Measurements from ENCODE around the gene USP48.
"Not testable (repeated sequence)": the region's sequence is repeated elsewhere in the genome, so short reads cannot be mapped to it uniquely, and the experiment has no call there.

Gene USP48

DNA sequence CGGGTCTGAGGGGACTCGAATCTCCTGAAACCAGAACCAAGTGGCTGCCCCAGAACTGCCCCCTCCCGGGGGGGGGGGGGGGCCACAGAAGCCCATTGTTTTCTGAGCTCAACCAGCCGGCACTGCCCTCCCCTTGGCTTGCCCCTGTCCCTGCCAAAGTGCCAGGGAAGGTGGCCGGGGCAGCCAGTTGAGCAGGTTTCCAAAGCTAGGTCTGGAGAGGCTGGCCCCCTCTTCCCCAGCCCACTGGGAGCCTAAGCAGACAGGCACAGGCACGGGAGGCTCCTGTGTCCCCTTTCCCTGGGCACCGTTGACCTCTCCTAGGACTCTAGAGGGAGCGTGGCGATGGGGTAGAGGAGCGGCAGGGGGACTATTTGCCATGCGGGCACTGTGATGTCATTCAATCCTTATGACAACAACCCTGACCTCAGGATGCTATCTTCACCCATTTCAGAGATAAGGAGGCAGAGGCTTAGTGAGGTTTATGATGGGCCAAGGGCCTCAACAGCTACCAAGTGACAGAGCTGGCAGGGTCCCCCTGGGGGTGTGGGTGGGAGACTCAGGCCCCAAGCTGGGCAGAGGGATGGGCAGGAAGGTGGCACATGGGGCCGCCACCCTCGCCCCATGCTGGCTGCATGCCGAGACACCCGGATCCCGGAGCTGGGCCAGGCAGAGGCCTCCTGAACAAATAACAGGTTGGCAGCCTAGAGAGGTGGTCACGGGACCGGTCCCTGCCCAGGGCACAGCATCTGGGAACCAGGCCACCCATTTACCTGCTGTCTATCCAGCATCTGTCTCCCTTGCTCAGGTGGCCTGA, 148.8 kb downstream of the USP48 start:
- DNase-seq: no peak

DNA sequence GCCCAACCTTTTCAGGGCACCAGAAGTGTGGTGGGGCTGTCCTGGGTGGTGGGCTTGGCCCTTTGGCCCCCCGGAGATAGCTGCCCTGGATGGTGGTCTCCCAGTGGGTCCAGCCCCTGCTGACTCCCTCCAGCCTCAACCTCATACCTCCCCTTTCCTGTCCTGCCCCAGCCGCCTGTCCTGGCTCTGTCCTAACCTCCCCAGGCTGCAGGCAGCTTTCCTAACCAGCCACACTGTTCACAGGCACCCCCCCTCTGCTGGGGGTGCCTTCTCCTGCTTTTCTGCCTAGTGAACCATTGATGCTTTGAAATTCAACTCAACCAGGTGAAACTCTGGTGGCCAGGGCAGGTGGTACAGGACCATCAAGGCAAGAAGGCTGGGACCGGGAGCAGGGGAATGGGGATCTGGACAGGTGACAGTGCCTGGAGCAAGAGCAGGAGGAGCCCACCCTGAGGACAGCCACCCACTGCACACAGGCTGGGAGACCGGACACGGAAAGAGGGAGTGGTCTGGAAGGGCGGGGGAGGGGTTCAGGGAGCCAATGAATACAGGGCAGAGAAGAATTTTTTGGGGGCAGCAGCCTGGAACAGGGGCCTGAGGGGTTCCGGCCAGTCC, 149.7 kb downstream of the USP48 start:
- DNase-seq: no peak

DNA sequence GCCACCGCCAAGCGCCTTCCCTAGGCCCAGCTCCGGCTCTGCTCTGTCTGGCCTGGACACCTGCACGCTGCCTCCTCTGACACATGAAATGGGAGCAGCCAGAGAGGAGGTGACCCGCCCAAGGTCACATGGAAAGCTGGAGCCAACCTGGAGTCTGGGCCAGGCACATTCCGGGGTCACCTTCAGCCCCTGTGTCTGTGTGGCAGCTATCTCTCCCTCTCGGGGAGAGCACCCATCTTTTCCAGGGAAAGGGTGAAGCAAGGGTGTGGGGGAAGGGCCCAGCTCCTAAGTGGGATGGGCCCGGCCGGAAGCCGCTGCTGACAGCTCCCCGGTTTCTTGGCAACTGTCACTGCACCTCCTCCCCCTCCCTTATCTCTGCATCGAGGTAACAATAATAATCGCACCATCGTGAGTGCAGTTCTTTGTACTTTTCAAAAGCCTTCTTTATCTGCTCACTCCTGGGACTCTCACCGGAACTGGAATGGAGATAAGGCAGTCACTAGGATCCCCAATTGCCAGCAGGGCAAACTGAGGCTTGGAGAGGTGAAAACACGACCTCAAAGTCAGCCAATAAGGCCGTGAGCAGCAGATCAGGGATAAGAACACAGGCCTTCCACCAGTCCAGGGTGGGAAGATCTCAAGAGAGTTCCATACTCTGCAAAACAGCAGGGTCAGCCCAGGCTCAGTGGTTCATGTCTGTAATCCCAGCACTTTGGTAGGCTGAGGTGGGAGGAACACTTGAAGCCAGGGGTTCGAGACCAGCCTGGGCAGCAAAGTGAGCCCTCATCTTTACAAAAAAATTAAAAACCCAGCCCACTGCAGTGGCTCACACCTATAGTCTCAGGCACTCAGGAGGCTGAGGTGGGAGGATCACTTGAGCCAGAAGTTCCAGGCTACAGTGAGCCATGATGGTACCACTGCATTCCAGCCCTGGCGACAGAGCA, 150.7 kb downstream of the USP48 start:
- no peak for DNase-seq

DNA sequence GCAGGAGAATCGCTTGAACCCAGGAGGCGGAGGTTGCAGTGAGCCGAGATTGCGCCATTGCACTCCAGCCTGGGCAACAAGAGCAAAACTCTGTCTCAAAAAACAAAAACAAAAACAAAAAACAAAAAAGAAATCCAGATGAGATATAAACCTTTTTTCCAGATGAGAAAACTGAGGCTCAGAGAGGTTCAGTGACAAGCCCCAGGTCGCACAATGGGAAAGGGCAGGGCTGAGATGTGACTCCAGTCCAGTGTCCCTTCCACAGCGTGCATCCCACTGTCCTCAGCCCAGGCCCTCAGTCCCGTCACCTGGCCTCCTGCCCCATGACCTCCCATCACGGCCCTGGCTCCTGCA, 151.4 kb downstream of the USP48 start:
- DNase-seq: not testable (repeated sequence)

DNA sequence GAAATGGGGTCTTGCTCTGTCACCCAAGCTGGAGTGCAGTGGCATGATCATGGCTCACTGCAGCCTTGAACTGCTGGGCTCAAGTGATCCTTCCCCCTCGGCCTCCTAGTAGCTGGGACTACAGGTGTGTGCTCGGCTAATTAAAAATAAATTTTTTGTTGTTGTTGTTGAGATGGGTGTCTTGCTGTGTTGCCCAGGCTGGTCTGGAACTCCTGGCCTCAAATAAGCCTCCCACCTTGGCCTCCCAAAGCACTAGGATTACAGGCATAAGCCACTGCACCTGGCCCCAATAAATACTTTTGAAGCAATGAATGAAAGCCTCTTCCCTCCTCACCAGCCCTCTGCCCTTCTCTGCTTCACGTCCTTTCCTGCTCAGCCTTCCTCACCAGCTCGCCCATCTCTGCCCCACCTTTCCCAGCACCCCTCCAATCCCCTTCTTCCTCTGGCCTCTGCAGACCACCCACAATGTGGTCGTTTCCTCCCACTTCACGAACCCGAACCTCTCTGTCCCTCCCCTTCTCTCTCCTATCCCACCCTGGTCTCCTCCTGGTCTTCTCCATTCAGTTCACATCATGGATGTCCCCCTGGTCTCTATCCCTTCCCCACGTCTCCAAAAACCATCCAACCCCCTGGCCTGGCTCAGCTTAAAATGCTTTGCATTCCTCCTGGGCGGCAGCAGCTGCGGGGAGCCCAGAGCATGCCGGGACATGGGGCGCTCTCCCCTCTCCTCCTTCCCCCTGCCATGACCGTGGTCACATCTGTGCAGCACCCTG, 152.2 kb downstream of the USP48 start:
- DNase-seq: no peak

DNA sequence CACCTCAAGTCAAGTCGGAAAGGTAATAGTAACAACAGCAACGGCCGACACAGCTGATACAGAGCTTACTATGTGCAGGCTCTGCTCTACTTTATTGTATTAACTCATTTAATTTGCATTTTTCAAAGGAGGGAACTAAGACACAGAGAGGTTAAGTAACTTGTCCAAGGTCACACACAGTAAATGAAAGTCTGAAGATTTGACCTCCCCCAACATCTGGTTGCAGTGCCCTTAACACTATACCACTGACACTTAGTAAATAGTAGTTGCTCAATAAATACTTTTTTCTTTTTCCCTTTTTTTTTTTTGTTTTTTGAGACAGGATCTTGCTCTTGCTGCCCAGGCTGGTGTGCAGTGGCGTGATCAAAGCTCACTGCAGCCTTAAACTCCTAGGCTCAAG, 153.0 kb downstream of the USP48 start:
- no peak for DNase-seq

DNA sequence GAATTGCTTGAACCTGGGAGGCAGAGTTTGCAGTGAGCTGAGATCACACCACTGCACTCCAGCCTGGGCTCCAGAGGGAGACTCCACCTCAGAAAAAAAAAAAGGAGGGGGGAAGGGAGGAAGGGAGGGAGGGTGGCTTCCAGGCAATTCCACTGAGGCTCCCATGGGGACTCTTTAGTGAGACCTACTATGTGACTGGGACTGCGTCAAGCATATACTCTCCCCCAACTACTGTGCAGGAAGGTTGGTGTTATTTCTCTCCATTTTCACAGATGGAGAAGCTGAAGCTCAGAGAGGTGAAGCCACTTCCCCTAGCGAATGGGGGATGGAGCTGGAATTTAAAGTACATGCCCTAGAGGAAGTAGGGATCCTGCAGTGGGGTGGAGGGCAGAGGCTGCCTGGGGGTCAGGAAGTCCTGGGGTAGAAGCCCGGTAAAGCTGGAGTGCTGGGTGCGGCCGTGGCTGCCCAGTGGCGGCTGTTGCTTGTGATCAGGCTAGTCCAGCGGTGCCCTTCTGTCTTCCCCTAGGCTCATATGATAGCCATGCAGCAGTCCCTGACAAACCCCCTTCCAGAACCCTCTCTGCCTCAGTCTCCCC, 154.1 kb downstream of the USP48 start:
- no peak for DNase-seq

Data from activated CD4-positive, alpha-beta T cell treated with anti-CD3 and anti-CD28 coated beads, Interleukin-2, Interleukin-6, amounts not matched to agents 100 ng/mL and 50 ng/mL, durations not matched to agents 16 hours and 8 hours (primary cell).